ENCODE measurements around the gene RAC2.

Gene RAC2

DNA sequence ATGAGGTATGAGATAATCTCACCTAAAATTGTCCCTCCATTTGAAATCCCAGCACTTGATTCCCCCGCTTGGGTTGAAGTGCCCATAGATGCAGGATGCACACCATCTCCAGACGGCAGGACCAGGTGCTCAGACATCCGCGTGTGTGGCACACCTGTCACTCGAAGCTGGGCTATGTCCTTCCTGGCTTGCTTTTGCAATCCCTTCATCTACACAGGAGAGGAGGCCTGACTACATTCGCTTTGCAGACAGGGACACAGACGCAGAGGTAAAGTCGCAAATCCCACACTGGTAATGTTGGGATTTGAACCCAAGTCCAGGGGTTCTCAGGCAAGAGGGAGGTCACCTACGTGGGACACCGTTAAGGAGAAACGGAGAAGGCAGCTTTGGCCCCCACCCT lies 31.1 kb upstream of the RAC2 start:
- no peak for DNase-seq (ENCODE audit: low read depth)

GRCh38 chr22:37274380-37274862 lies 30.4 kb upstream of the RAC2 start:
- DNase-seq (ENCODE audit: low read depth) = no peak

DNA sequence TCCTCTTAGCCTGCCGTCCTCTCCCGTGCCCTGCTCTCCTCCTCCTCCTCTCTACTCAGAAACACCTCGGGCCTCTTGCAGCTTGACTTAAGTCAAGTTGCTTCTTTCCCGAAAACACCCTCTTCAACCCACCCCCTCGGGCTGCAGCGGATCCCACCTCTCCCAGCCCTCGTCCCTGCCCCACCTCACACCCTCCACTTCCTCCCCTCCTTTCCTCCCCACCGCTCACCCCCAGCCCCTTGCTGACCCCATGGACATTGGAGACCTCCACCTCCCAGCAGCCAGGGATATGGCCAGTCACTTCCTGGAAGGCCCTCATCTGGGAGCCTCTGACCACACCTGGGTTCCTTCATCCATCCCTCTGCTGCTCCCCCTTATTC lies 29.8 kb upstream of the RAC2 start:
- DNase-seq (ENCODE audit: low read depth) = no peak

DNA sequence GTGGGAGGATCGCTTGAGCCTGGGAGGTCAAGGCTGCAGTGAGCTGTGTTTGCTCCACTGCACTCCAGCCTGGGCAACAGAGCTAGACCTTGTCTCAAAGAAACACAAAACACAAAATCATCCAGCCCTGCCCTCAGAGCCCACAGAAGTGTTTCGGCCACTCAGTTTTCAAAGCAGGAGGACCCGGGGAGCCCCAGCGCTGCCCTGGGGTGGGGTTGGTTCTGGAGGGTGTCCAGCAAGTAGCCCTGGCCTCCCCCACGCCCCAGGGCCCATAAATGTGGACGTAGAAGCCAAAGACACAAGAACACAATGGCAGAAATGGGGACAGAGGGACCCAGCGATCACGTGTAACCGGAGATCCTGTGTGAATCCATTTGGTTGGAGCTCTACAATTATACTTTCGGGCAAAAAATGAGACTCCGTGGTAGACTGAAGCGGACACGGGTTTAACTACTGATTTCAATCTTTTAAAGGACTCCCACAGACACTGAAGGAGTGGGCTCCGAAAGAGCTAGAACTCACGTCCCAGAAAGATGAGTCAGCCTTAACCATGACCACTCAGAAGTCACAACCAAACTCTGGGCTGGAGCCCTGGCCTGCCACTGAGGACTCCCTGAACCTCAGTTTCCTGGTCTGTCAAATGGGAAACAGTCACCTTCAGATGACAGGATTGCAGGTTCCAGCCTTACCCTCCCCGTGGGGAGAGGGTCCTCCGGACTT lies 29.2 kb upstream of the RAC2 start:
- DNase-seq (ENCODE audit: low read depth) = no peak

GRCh38 chr22:37270928-37271650 lies 27.0 kb upstream of the RAC2 start:
- no peak for DNase-seq (ENCODE audit: low read depth)

DNA sequence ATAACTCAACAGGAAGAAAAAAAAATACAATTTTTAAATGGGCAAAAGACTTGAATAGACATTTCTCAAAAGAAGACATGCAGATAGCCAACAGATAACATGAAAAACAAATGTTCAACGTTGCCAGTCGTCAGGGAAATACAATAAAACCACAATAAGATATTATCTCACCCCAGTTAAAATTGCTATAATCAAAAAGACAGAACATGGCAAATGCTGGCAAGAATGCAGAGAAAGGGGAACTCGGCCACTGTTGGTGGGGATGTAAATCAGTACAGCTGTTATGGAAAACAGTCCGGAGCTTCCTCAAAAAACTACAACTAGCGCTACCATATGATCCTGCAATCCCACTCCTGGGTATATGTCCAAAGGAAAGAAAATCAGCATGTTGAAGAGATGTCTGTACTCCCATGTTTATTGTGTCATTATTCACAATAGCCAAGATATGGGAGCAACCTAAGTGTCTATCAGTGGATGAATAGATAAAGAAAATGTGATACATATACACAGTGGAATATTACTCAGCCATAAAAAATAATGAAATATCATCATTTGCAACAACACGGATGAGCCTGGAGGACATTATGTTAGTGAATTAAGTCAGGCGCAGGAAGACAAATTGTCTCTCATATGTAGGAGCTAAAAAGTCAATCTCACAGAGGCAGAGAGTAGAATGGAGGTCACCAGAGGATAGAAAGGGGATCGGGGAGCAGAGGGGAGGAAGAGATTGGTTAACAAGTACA lies 26.0 kb upstream of the RAC2 start:
- DNase-seq (ENCODE audit: low read depth) = no peak

DNA sequence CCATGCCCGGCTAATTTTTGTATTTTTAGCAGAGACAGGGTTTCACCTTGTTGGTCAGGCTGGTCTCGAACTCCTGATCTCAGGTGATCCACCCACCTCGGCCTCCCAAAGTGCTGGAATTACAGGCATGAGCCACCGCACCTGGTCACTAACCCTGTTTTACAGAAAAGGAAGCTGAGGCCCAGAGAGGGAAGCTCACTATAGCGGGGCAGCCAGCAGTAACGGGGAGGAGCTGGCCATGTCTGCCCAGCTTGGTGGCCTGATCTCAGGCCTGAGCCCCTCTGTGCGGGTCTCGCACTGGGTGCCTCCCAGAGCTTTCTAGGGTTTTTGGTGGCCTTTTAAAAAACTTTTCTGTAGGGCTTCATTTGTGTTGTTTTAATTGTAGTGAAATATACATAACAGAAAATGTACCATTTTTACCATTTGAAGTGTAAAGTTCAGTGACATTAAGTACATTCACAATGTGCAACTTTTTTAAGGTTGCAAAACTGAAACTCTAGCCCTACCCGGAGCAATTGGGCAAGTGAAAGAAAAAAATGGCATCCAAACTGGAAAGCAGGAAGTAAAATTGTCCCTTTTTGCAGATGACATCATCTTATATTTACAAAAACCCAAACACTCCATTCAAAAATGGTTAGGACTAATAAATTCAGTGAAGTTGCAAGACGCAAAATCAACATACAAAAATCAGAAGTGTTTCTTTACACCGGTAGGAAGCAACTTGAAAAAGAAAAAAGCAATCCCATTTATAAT lies 23.8 kb upstream of the RAC2 start:
- DNase-seq (ENCODE audit: low read depth) = no peak

GRCh38 chr22:37267135-37267587 lies 23.1 kb upstream of the RAC2 start:
- peak; percentile 33 for DNase-seq (ENCODE audit: low read depth)

DNA sequence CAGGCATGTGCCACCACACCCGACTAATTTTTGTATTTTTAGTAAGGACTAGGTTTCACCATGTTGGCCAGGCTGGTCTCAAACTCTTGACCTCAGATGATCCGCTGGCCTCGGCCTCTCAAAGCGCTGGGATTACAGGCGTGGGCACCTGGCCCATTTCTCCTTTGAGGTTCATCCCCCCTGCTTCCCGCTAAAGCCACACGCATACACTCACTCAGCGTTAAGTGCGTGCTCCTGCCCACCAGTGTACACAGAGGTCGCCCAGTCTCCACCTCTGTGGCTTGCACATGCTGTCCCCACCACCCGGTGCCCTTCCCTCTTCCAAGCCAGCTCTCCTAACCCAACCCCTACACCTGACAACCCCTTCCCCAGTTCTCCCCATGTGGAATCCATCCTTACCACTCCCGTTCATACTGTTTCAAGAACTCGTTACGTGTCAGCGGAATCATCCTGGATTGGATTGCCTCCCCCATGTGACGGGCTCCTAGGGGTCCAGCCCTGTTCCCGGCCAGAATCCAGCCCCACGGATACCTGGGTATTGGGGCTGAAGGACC lies 22.6 kb upstream of the RAC2 start:
- no peak for DNase-seq (ENCODE audit: low read depth)

GRCh38 chr22:37263966-37264887 lies 20.2 kb upstream of the RAC2 start:
- no peak for DNase-seq (ENCODE audit: low read depth)

- no peak for DNase-seq (ENCODE audit: low read depth)
These were observed 18.3 kb upstream of the RAC2 start for GRCh38 chr22:37262346-37262745.

DNA sequence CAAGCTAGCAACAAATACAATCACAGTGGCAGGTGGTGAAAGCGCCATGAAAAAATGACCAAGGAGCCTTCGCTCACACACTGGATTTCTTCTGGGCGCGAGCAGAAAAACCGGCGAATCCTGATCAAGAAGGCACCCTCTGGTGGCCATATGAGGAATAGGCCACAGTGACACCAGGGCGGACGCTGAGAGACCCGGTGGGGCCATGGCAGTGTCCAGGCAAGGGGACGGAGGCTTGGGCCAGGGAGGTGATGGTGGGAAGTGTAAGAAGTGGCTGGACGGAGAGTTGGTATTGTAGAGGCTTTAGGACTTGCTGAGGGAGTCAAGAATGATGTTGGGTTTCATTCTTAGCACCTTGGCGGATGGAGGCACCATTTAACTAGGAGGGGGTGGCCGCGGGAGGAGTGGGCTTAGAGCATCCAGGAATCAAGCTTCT lies 16.9 kb upstream of the RAC2 start:
- DNase-seq (ENCODE audit: low read depth) = no peak

DNA sequence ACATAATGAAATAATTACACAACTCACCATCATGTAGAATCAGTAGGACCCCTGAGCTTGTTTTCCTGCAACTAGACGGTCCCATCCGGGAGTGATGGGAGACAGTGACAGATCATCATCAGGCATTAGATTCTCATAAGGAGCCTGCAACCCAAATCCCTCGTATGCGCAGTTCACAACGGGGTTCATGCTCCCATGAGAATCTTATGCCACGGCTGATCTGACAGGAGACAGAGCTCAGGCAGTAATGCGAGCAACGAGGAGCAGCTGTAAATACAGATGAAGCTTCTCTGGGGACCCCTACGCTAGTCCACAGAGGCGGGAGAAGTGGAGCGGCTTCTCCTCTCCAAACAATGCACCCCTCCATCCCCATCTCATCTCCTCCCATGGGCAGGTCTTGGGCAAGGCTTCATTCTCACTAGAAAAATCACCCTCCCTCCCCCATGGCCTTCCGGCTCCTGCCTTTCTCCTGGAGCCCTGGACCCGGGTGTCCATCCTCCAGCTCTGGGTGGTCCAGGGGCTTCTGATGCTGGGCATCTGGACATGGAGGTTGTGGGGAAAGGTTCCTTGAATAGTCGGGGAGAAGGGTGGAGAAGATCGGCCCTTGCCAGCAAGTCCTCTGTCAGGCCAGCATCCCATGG lies 16.2 kb upstream of the RAC2 start:
- no peak for DNase-seq (ENCODE audit: low read depth)

DNA sequence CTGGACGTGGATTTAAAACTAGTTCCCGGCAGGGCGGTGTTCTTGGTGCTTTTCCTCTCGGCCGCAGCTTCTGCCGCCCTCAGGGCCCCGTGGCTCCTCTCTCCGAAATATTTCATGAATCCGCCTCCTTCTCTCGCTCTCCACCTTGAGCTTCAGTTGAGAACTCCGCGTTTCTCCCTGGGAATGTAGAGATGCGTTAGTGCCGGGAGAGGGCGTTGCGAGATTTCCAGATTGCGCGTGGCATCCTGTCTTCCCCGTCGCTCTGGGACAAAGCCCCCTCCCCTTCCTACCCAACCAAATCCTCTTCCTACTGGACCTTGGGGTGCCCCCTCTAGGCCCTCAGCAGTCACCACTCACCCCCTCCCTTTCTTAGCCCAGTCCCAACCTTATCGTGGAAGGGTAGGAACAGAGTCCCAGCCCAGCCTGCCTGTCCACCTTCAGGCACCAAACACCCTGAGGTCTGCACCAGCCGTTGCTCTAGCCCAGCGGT lies 15.5 kb upstream of the RAC2 start:
- no peak for DNase-seq (ENCODE audit: low read depth)

GRCh38 chr22:37258753-37259401 lies 14.8 kb upstream of the RAC2 start:
- no peak for DNase-seq (ENCODE audit: low read depth)

DNA sequence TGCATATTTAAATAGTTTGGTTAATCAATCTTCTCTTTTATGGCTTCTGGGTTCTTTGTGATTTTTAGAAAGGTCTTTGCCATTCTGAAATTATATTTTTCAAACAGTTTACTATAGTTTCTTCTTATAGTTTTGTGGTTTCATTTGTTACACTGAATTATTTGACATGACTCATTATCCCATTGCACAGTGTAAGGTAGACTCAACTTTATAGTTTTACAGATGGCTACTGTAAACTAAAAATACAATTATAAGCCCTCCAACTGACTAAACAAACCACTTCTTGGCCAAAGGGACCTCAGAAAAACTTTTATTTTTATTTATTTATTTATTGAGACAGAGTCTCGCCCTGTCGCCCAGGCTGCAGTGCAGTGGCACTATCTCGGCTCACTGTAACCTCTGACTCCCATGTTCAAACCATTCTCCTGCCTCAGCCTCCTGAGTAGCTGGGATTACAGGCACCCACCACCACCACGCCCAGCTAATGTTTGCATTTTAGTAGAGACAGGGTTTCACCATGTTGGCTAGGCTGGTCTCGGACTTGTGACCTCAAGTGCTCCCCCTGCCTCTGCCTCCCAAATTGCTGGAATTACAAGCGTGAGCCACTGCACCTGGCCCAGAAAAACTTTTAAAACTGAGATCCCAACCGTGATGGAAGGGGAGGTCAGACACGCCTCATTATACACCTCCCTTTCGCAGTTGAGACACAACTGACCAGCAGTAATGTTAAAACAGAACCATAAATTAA lies 14.1 kb upstream of the RAC2 start:
- no peak for DNase-seq (ENCODE audit: low read depth)

GRCh38 chr22:37256075-37256726 lies 12.1 kb upstream of the RAC2 start:
- no peak for DNase-seq (ENCODE audit: low read depth)

GRCh38 chr22:37255558-37256006 lies 11.5 kb upstream of the RAC2 start:
- no peak for DNase-seq (ENCODE audit: low read depth)

Data from T-helper 22 cell (primary cell).